ENCODE results near the gene ZNF638.

ZNF638 gene

DNA sequence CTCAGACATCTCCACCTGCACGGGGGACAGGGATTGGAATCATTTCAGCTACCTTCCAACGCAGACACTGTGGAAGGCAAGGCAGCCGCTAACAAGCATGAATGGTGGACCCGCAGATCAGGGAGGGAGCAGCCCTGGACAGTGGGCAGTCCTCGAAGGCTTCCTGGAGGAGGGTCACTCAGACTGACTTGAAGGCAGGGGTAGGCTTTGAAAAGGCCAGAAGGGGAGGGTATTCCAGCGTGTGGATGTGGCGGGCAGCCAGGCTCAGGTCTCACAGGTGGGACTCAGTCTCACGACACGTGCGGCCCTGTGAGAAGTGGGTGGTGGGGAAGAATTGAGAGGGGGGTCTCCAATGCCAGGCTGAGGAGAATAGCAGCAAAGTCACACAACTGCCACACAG, 151.7 kb downstream of the ZNF638 start:
- peaks cover 0 to 9% (median 0%) of the 10 kb centered on the region in 5 donors for H3K36me3 ChIP-seq (ENCODE audit: control insufficient read depth in 5 of 5, insufficient read depth in 5 of 5, low read length in 5 of 5)
- H3K27ac ChIP-seq (ENCODE audit: low read depth, low read length), result no peak overlapping the region

DNA sequence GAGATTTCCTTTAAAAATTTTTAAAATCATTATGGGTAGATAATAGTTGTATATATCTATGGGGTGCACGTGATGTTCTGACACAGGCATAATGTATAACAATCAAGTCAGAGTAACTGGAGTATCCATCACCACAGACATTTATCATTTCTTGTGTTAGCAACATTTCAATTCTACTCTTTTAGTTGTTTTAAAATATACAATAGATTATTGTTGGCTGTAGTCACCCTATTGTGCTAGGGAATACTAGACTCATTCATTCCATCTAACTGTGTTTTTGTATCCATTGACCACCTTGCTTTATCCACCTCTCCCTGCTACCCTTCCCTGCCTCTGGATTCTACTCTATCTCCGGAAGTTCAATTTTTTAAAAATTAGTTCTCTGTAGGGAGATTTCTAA, 152.8 kb downstream of the ZNF638 start:
- Histone ChIP-seq H3K27me3 (ENCODE audit: control insufficient read depth in 5 of 5, insufficient read depth in 4 of 5, low read length in 5 of 5) (peaks cover 0 to 5% (median 0%) of the 10 kb centered on the region in 5 donors), H3K9ac (ENCODE audit: low read length in 5 of 5) (no peak overlapping the region), H3K36me3 (ENCODE audit: control insufficient read depth in 5 of 5, insufficient read depth in 5 of 5, low read length in 5 of 5) (peaks cover 0 to 9% (median 0%) of the 10 kb centered on the region in 5 donors), H3K27ac (ENCODE audit: low read depth, low read length) (no peak overlapping the region), H3K4me3 (ENCODE audit: low read depth in 1 of 5, low read length in 5 of 5) (no peak overlapping the region), H3K9me3 (ENCODE audit: control insufficient read depth in 5 of 5, low read length in 5 of 5) (no peaks in the 10 kb centered on the region), H3K4me1 (ENCODE audit: control insufficient read depth in 5 of 5, insufficient read depth in 5 of 5, low read length in 5 of 5) (peaks cover 0 to 9% (median 0%) of the 10 kb centered on the region in 5 donors)

More for the DNA sequence above, 151.7 kb downstream of the ZNF638 start:
- peaks cover 0 to 9% (median 0%) of the 10 kb centered on the region in 5 donors for H3K4me1 ChIP-seq (ENCODE audit: control insufficient read depth in 5 of 5, insufficient read depth in 5 of 5, low read length in 5 of 5)
- H3K4me3 ChIP-seq (ENCODE audit: low read depth in 1 of 5, low read length in 5 of 5), result no peak overlapping the region
- peaks cover 0 to 5% (median 0%) of the 10 kb centered on the region in 5 donors for H3K27me3 ChIP-seq (ENCODE audit: control insufficient read depth in 5 of 5, insufficient read depth in 4 of 5, low read length in 5 of 5)
- no peak overlapping the region for H3K9ac ChIP-seq (ENCODE audit: low read length in 5 of 5)
- H3K9me3 ChIP-seq (ENCODE audit: control insufficient read depth in 5 of 5, low read length in 5 of 5), result no peaks in the 10 kb centered on the region
